Activated CD4-positive, alpha-beta T cell treated with anti-CD3 and anti-CD28 coated beads for 1 hour (primary cell): ENCODE measurements around the gene SGIP1.
"Not testable (repeated sequence)": the region's sequence is repeated elsewhere in the genome, so short reads cannot be mapped to it uniquely, and the experiment has no call there.

ENCODE experiments used
- DNase-seq: peaks from one replicate; pipeline ENCODE4 v3.0.0-alpha.2; 2020

Gene SGIP1

DNA sequence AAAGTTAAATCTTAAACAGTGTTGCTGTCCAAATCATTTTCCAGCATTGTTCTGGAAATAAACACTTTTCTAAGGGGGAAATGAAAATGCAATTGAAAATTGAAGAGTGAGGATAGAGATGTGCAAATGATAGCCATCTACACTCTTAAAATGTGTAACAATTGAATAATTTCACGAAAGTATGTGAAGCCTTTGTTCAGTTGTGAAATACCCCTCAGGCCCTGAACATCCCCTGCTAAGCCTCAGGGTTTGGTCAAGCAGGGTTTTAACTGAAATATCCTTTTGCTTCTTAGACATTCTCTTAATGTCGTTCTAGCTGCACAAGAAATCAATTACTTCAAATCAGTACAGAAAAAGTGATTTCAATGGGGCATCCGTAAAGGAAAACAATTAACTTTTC, 152.5 kb downstream of the SGIP1 start:
- no peak for DNase-seq

DNA sequence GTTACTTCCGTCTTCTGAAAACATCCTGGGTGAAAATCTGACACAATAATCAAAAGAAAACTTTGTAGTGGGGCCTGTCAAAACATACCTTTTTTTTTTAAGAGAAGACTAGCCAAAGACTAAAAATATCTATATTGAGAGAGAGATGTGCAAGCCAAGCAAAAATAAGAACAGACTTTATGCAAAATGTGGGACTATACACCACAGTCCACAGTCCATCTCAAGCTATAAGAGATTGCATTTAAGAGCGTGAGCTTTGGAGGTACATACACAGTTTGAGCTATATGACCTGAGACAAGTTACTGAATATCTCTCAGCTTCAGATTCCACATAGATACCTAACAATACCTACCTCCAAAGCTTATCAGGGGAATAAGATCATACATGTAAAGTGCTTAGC, 153.4 kb downstream of the SGIP1 start:
- no peak for DNase-seq

DNA sequence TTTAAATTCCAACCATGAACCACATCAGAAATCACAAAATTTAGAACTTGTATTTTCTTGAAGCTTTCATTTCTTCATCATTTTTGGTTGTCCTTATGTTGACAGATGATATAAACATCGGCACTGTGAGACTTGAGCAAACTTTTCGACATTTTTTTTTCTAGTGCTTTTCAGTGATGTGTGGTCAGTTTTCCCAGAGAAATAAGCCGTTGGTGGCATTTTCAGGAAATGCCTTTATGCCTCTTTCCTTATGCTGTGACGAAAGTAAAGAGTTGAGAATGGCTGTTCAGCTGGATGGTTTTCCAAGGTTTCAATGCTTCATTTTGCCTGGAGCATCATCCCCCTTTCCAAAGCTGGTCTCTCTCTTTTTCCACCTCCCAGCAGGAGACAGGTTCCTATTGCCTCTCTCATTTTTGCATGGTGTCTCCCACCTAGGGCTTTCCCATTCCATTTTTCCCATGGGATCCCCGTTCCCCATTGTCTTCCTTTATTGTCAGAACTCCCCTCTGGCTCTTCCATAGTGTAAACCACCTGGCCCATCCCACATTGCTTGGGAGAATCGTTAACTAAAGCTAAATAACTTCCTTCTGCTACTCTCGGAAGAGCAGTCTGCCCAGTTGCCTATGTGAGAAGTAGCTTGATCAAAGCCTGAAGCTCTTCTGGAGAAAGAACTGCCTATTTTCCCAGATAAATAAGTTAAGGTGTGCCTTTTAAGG, 156.9 kb downstream of the SGIP1 start:
- no peak for DNase-seq

DNA sequence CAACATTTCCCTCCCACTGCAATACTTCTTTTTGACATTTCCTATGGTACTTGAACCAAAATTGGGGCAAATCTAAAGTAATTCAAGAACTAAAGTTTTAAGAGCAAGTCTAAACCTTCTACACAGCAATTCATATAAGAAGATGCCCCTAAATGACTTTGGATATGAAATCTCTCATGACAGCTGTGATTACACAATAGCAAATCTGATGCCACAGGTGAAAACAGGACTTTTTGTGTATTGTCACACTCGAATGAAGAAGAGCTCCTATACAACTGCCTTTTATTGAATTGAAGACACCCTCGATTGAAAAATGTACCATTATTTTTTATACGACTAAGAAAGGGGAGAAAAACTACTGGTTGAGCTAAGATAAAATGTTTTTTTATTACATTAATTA, 158.7 kb downstream of the SGIP1 start:
- DNase-seq = no peak

DNA sequence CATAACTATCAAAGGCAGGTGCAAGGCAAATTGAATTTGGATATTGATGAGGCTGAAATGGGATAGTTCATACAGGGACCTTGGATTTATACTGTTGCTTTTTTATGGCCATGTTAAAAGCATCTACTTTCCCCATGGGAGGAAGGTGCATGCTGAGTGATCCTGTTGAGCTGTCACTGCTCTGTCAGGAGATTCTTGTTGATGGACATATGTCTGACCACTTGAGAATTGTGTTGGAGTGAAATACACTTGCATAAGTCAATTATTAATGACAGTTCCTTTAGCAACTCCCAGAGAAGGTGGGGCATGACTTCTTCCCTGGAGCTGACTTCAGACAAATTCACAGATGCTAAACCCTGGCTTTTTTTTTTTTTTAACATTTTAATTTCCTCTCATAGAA, 159.9 kb downstream of the SGIP1 start:
- DNase-seq = no peak

DNA sequence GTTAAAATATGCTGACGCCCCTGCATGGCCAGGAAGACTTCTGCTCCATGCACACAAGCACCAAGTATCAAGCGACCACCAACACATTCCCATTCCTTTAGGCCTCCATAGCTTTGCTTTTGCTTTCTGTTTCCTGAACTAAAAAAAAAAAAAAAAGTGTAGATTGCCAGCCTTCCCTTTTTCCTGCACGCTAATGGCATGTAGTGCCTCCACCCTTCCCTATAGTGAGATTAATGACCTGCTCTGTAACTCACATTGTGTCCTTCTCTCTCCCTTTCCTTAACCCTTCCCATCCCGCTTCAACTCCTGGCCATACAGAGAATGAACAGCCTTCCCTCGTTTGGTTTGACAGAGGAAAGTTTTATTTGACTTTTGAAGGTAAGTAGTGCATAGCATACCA, 161.2 kb downstream of the SGIP1 start:
- DNase-seq = no peak

DNA sequence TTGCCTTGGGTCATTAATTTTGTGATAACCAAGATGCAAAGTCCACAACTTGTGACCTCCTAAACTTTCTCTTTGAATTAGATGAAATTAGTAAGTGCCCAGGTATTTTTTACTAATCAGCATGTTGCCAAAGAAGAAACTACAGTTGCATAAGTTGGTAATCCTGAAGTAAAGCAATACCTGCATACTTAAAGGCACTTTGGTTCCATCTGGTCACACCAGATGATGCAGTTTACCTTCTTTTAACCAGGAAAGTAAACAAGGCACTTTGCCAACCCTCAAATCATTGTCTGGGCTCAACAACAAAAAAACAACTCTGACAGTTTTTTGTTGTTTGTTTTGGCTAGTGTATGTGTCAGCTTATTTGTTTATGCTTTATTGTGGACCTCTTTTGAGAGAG, 162.8 kb downstream of the SGIP1 start:
- DNase-seq = no peak

DNA sequence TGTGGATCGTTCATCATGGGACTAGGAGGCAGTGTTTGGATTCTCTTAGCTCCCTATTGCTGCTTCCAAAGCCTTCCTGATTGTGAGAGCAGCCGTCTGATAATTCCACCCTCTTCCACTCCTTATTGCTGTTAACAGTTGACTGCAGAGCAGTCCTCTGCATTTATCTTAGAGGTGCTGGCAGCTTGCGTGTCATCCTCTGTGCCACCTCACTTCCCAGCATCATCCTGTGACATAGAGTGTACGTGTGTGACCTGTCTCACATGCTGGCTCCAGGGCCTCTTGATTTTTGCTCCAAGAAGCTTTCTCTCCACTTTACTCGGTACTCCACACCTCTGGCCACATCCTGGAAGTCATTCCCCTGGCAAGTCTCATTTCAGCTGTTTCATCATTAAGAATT, 165.3 kb downstream of the SGIP1 start:
- DNase-seq = no peak

DNA sequence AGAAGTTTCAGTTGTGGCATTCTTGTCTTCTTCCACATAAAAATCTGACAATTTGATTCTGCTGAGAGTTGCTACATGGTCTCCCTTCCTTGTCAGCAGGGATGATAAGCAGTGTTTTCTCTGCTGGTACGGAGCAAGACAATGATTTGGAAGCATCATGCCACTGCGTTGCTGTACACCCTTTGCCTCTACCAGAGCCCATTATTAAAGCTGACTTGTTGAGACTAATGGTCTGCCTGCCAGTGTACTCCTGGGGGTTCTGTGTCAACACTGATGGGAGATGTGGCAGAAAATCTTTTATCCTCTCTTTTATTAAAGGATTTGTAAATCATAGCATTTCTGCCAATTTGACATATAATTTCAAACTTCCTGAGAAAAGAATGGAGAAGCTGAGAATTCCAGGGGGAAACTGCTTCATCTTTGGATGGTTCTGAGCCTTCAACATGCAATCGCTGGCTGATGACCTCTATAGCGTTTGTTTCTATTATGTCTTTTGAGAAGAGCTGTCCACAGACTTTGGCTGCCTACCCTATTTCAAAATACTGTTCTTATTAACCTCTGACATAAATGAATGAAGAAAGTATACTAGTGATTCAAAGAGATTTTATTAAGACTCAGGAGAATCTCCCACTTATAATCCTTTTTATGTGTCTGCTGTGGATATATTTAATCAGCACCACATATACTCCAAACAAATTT, 170.4 kb downstream of the SGIP1 start:
- no peak for DNase-seq

DNA sequence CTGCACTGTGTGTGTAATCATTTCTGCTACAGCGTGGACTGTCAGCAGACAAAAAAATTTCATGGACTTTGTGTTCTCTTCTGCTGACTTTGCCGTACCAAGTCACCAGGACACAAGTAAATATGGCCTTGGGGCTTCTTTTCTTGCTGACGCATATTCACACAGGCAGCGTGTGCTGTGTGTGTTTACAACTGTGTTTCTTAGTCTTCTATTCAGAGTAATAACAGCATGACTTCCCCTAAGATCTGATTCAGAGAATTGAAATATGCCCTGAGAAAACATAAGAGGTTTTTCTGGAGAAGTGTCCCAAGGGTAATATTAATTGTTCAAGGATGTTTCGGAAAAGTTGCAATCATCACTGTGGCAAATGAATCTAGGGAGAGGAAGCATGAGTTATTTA, 171.2 kb downstream of the SGIP1 start:
- DNase-seq = no peak

DNA sequence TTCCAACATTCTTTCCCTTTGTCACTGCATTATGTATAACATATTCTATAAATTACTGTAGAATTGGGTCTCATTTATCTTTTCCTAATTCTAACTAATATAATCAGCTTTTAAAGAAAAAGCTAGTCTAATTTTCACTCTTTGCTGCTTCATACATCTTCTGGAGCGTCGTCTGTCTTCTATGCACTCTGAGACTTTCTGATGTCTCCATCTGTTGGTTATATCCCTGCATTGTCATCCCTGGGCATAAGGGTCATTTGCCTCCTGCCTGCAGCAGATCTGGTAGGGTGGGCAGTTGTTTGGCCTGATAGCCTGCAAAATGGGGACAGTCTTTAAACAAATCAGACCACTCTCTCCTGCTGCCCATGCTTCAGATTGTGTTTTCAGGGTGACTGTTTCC, 177.5 kb downstream of the SGIP1 start:
- no peak for DNase-seq

DNA sequence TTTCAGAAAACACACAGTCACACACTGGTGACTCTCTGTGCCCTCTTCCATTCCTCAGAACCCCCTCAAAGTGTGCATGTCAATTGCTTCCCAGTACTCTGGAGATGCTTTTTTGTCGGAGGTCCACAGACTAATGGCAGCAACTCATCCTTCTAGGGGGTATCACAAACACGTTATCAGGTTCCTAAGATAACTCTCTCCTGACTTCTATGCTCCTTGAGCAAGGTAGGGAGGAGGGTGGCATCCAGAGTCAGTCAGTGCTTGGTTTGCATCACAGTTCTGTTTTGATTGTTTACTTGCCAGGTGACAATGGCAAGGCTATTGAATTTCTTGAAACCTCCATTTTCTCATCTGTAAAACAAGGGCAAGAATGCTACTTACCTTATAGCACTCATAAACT, 178.9 kb downstream of the SGIP1 start:
- DNase-seq = no peak

DNA sequence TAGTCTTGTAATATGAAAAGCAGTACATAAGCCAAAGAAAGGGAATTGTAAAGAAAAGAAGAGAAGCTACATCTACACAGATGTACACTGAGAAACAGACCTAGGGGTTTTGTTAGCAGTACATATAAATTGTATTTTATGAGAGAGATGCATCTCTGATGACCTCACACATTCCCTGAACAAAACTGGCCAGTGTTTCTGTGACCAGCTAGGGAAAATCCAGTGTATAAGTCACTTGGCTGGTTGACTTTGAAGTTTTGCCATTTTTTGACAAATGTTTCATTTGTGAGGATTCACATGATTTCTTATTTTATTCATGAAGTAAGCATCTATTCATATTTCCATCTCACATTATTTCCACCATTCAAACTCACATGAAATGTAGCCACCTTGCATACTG, 190.0 kb downstream of the SGIP1 start:
- DNase-seq = no peak

DNA sequence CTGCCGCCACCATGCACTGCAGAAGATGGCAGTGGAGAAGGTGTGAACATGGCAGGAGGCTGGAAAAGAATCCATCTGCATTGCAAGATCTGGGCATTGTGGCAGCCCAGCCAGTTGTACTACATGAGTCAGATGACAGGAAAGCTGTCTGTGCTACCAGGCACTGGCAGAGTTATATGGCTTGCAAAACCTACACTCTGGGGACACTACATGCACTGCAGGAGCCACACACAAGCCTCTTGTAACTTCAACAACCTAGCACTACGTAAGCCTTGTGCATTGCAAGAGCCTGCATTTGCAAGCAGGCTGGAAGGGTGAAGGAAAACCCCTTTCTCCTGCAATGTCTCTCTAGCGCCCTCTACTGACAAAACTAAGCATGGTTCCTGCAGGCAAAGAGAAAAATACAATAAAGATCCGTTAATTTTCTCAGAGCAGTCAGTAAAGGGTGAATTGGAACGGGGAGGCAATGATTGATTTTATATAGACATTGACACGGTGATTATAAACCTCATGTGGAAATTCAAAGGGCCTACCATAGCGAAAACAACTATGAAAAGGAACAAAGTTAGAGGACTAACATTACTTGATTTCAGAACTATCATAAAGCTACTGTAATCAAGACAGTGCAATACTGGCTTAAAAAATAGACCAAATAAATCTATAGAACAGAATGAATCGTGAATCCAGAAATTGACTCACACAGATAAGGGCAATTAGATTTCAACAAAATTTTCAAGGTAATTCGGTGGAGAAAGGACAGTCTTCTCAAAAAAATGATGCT, 192.1 kb downstream of the SGIP1 start:
- DNase-seq = no peak

DNA sequence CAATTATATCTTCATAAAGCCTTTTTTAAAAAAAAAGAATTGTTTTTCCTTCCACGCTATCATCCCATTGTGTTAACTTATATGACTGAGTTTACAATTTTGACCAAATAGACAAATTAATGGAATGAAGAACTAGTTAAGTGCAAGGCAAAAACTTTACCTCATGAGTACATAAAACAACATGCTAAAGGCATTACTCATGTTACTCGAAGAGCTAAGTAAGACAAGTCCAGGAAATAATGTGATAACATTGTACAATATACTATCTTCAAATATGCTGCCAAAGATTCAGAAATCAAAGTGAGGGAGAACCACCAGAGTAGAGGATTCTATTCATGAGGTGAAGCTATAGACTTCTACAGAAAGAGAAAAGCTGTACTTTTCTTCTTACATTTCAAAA, 194.1 kb downstream of the SGIP1 start:
- no peak for DNase-seq

DNA sequence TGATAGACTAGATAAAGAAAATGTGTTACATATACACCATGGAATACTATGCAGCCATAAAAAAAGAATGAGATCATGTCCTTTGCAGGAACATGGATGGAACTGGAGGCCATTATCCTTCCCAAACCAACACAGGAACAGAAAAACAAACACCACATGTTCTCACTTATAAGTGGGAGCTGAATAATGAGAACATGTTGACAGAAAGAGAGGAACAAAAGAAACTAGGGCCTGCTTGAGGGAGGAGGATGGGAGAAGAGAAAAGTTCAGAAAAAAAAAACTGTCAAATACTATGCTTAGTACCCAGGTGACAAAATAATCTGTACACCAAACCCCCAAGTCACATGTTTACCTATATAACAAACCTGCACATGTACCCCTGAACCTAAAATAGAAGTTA, 194.8 kb downstream of the SGIP1 start:
- DNase-seq = not testable (repeated sequence)

DNA sequence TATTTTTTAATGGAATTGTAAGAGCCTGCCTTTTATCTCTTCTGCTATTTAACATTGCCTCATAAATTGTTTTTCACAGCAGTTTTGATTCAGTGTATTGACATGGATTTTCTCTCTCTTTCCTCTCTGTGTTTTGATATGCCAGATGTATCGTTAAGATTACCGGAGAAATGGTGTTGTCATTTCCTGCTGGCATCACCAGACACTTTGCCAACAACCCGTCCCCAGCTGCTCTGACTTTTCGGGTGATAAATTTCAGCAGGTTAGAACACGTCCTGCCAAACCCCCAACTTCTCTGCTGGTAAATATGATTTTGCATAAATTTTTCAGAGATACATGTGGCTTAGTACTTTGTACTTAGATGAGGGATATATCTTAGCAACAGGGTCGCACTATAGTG, 195.2 kb downstream of the SGIP1 start:
- DNase-seq = no peak

DNA sequence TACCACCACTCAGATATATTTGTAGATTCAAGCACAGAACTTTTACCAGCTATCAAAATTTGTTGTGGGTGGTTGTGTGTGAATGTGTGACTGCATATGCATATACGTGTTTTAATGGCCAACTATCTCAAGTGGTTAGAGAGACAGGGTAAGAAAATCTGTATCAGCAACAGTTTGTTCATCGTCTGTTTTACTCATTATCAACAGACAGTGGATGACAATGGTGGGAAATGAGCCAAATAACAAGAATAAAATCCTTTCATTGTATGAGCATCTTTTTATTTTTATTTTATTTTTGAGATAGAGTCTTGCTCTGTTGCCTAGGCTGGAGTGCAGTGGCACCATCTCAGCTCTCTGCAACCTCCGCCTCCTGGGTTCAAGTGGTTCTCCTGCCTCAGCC, 195.6 kb downstream of the SGIP1 start:
- no peak for DNase-seq

DNA sequence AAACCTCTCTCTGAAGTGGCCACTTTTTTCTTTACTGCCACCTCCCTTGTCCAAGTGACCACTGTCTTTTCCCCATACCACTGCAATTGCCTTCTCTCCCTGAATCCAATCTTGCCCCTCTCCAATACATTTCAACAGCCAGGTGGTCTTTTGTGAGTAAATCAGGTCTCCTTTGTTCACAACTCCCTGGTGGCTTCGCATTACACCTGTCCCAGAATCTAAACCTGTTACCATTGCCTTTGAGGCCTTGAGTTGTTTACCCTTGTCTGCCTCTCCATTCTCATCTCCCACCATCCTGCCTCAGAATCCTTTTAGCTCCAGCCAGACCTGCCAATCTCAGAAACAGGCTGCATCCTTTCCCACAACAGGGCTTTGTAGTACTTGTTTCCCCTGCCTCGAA, 196.5 kb downstream of the SGIP1 start:
- no peak for DNase-seq

DNA sequence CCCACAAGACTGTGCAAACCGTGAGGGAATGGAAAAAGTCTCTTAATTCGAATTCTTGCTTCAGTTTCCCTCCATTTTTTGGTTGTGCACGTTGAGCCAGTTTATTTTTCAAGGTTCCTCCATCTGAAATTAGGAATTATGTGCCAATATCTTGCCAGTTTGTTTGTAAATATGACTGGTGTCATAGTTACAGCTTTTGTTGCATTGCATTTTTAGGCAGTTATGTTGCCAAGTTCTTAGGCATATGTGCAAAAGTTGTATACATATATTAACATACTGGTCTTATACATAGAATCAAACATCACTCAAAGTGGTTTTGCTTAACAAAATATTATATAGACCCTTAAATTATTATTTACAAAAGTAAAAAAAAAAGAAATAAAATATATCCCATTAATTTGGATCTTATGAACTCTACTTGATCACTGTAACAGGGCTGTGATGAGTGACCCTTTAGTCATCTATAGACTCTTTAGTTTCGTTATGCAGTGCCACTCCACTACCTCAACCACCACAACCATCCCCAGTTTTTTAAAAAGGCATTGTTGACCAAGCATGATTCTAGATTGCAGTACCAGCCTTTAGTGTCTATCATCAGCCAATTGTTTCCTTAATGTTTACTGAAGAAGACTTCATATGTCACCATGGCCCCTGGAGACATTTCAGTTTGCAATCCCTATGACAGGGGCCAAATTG, 197.4 kb downstream of the SGIP1 start:
- no peak for DNase-seq

DNA sequence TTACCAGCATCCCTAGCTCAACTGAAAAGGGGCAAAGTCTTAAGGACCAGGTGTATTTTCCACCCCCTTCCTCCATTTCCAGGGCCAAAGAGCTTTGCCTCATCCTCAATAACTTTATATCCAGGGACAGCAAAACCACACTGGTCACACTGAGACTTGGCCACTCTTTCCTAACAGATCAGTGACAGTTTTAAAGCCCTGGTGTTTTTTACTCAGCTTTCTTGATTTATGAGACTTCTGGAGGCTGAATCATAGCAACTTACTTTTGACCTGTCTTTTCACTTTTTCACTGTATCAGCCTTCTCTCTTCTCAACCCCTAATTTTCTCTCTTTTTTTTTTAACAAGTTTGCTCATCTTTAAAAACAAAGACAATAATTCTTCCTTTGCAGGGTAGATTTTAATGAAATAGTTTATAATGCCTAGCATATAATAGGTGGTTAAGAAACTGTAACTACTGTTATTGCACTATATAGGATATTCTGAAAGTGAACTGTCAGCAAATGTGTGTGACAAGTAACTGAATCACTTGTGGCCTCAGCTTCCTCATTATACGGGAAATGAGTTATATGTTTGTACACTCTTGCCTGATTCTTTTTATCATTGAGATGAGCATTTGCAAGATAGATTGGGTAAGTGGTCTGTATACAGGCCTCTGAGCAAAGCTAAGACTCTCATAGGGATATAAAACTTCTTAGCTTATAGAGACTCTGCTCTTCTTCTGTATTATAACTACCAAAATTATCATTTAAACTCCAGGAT, 198.6 kb downstream of the SGIP1 start:
- no peak for DNase-seq

DNA sequence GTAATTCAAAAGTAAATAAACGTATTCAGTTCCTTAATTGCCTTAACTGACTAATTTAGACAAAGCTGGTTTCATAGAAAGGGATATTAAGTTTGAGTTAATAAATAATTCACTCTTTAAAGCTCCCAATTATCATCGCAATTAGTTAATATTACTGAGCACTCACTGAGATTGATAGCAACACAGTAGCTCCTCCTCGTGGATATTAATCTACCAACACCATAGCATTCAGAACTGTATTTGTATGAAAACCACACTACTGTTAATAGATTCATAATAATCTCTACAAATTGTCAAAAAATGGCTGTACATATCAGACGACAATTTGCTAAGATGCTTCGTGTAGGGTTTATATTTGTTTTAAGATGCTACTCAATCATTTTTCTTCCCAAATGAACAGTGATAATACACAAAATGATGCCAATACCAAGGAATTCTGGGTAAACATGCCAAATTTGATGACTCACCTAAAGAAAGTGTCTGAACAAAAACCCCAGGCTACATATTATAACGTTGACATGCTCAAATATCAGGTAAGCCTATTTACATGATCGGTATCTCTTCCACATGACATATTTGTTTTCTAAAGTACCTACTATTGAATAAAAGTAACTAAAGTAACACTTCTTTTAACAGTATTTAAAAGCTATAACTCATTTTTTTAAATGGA, 199.5 kb downstream of the SGIP1 start:
- DNase-seq = no peak
